Neural progenitor cell (in vitro differentiated cells): ENCODE data around the gene RALGAPB.
A peak's percentile ranks its signal among the peaks of the same experiment; 100 is the strongest.

Experiments used
- CTCF ChIP-seq: fragments of 200-600 bp; sonication (generic); IDR thresholded peaks from 2 replicates; pipeline ENCODE4 v1.5.1; 2017; ENCODE audit warnings: antibody characterized with exemption, mild to moderate bottlenecking
- EZH2 ChIP-seq: fragments of 200-600 bp; sonication (generic); IDR thresholded peaks from 2 replicates; pipeline ENCODE4 v1.6.1; 2017; ENCODE audit warnings: antibody characterized with exemption, mild to moderate bottlenecking, moderate library complexity
- EZH2phosphoT487 ChIP-seq: fragments of 200-600 bp; sonication (generic); IDR thresholded peaks from 2 replicates; pipeline ENCODE4 v1.6.1; 2017; ENCODE audit warnings: antibody characterized with exemption

- TF ChIP-seq CTCF (peak; percentile 34), EZH2 (no peak), EZH2phosphoT487 (no peak)
These were observed 77.6 kb downstream of the RALGAPB start for GRCh38 chr20:38550274-38550673.
